Fibroblast of skin of scalp (primary cell): ENCODE results near the gene KEAP1.

Source experiments
- DNase-seq: peaks from one replicate; pipeline ENCODE4 v3.0.0-alpha.2; 2013

Gene KEAP1

GRCh38 chr19:10449037-10449436, 54.1 kb downstream of the KEAP1 start:
- DNase-seq: no peak

- DNase-seq: no peak
Measured at GRCh38 chr19:10442698-10443097, 60.5 kb downstream of the KEAP1 start.

GRCh38 chr19:10439588-10439987, 63.6 kb downstream of the KEAP1 start:
- DNase-seq: no peak
